ENCODE measurements around the gene CADM2.

- TF ChIP-seq, protein P1, sequence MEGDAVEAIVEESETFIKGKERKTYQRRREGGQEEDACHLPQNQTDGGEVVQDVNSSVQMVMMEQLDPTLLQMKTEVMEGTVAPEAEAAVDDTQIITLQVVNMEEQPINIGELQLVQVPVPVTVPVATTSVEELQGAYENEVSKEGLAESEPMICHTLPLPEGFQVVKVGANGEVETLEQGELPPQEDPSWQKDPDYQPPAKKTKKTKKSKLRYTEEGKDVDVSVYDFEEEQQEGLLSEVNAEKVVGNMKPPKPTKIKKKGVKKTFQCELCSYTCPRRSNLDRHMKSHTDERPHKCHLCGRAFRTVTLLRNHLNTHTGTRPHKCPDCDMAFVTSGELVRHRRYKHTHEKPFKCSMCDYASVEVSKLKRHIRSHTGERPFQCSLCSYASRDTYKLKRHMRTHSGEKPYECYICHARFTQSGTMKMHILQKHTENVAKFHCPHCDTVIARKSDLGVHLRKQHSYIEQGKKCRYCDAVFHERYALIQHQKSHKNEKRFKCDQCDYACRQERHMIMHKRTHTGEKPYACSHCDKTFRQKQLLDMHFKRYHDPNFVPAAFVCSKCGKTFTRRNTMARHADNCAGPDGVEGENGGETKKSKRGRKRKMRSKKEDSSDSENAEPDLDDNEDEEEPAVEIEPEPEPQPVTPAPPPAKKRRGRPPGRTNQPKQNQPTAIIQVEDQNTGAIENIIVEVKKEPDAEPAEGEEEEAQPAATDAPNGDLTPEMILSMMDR (IDR thresholded peaks at IDR 0.05) = no peak
- TF ChIP-seq POLR2A (IDR thresholded peaks at IDR 0.05) = no peak
Measured at GRCh38 chr3:85370341-85370740, 411.6 kb downstream of the CADM2 start.
